ENCODE data around the gene LIMK1. TPM values are rescaled to one million over a fixed set of nuclear protein-coding genes. Genes with fewer than 3 reads are reported as not detected.
A peak's percentile ranks its signal among the peaks of the same experiment; 100 is the strongest.

LIMK1 gene
- total and polyA plus RNA-seq, 2 donors (not counting 3 experiments of a cell fraction or from before 2014, with no cell fraction given): 52.9 to 54.5 TPM

GRCh38 chr7:74141705-74142104 lies 58.1 kb downstream of the LIMK1 start:
- no peak overlapping the region for H3K4me2 ChIP-seq (ENCODE audit: insufficient read depth, low read length)
- no peak overlapping the region for H3K9ac ChIP-seq (replicated peaks; ENCODE audit: extremely low read depth, insufficient read depth, low read length)
- BruUV-seq (replicated peaks): no TSS peak
- DNase-seq (ENCODE audit: low read depth, low spot score) (peak; percentile 50), FAIRE-seq (peak; percentile 79)
- no peak overlapping the region for H2AFZ ChIP-seq (ENCODE audit: low read depth, low read length)
- ChIA-PET CTCF (interaction anchor here (0.7 to 1.7 kb wide), 8 partner anchors 10 to 562 kb away, joined by 3 to 7 read pairs (median 4); partner anchors contain the start of gene EIF4H), POLR2A (interaction anchor here (0.6 to 1.1 kb wide), 2 partner anchors 14 to 19 kb away, joined by 3 to 4 read pairs; no protein-coding TSS in a partner anchor)
- H4K20me1 ChIP-seq (replicated peaks; ENCODE audit: control insufficient read depth, extremely low read depth, insufficient read depth, low read length): no peaks in the 10 kb centered on the region
- H3K27ac ChIP-seq (ENCODE audit: insufficient read depth, low read depth, low read length): no peak overlapping the region
- H3K4me3 ChIP-seq (replicated peaks in 1 of 3; ENCODE audit: insufficient read depth in 1 of 3, low read depth in 1 of 3, low read length in 3 of 3): no peak overlapping the region
- TF ChIP-seq JUN (IDR thresholded peaks at IDR 0.05; ENCODE audit: borderline replicate concordance, insufficient read depth, insufficient read length, low read depth) (peak; percentile 42), MYC (IDR thresholded peaks at IDR 0.05; ENCODE audit: low read depth, low read length) (no peak), FOS (IDR thresholded peaks at IDR 0.05; ENCODE audit: borderline replicate concordance, insufficient read depth, low read length) (peak; percentile 56)
- H3K27me3 ChIP-seq (ENCODE audit: control insufficient read depth in 2 of 2, insufficient read depth in 2 of 2, low read length in 2 of 2): no peaks in the 10 kb centered on the region
- no peaks in the 10 kb centered on the region for H3K9me1 ChIP-seq (replicated peaks; ENCODE audit: control insufficient read depth, extremely low read depth, insufficient read depth, low read length)
- H3K79me2 ChIP-seq (ENCODE audit: control insufficient read depth, insufficient read depth, low read length): no peaks in the 10 kb centered on the region
- peaks cover 5% of the 10 kb centered on the region for H3K4me1 ChIP-seq (ENCODE audit: control insufficient read depth, extremely low read depth, insufficient read depth, low read length)
- dilution Hi-C loops (cut with MboI; ENCODE audit: extremely low pct_ligation_motif_present, low sequenced_read_pairs) (no loop called here), intact Hi-C loops (cut with micrococcal nuclease) (no loop called here)
- H3K9me3 ChIP-seq (replicated peaks; ENCODE audit: control insufficient read depth, insufficient read depth, low read length): no peaks in the 10 kb centered on the region
- H3K36me3 ChIP-seq (ENCODE audit: control insufficient read depth in 2 of 2, extremely low read depth in 1 of 2, insufficient read depth in 2 of 2, low read length in 2 of 2): no peaks in the 10 kb centered on the region

GRCh38 chr7:74143383-74143782 lies 59.8 kb downstream of the LIMK1 start:
- ChIA-PET CTCF (no interaction called here), POLR2A (no interaction called here)
- no peak overlapping the region for H3K4me3 ChIP-seq (replicated peaks in 1 of 3; ENCODE audit: insufficient read depth in 1 of 3, low read depth in 1 of 3, low read length in 3 of 3)
- H3K4me2 ChIP-seq (ENCODE audit: insufficient read depth, low read length): no peak overlapping the region
- H3K9me3 ChIP-seq (replicated peaks; ENCODE audit: control insufficient read depth, insufficient read depth, low read length): no peaks in the 10 kb centered on the region
- peaks cover 5% of the 10 kb centered on the region for H3K4me1 ChIP-seq (ENCODE audit: control insufficient read depth, extremely low read depth, insufficient read depth, low read length)
- H3K9me1 ChIP-seq (replicated peaks; ENCODE audit: control insufficient read depth, extremely low read depth, insufficient read depth, low read length): no peaks in the 10 kb centered on the region
- BruUV-seq (replicated peaks): no TSS peak
- TF ChIP-seq MYC (IDR thresholded peaks at IDR 0.05; ENCODE audit: low read depth, low read length): no peak
- no peak for TF ChIP-seq MAX (IDR thresholded peaks at IDR 0.05; ENCODE audit: insufficient read depth, insufficient read length)
- no peak for TF ChIP-seq JUN (IDR thresholded peaks at IDR 0.05; ENCODE audit: borderline replicate concordance, insufficient read depth, insufficient read length, low read depth)
- no peak for TF ChIP-seq FOS (IDR thresholded peaks at IDR 0.05; ENCODE audit: borderline replicate concordance, insufficient read depth, low read length)
- no peak for TF ChIP-seq CTCF (IDR thresholded peaks at IDR 0.05; ENCODE audit: extremely low read depth in 1 of 2, insufficient read depth in 1 of 2, low read depth in 1 of 2, low read length in 2 of 2)
- TF ChIP-seq POLR2AphosphoS5 (IDR thresholded peaks at IDR 0.05; ENCODE audit: insufficient read depth, low read depth, low read length): no peak
- no peak for TF ChIP-seq EZH2 (IDR thresholded peaks at IDR 0.05; ENCODE audit: borderline replicate concordance, low read depth, low read length, severe bottlenecking)
- no peak for TF ChIP-seq POLR2A (IDR thresholded peaks at IDR 0.05; ENCODE audit: low read depth, low read length)
- no peak for TF ChIP-seq GATA2 (IDR thresholded peaks at IDR 0.05; ENCODE audit: insufficient read depth, insufficient read length, low read depth, low read length)
- H2AFZ ChIP-seq (ENCODE audit: low read depth, low read length): no peak overlapping the region
- H3K36me3 ChIP-seq (ENCODE audit: control insufficient read depth in 2 of 2, extremely low read depth in 1 of 2, insufficient read depth in 2 of 2, low read length in 2 of 2): no peaks in the 10 kb centered on the region
- no peak overlapping the region for H3K27ac ChIP-seq (ENCODE audit: insufficient read depth, low read depth, low read length)
- H4K20me1 ChIP-seq (replicated peaks; ENCODE audit: control insufficient read depth, extremely low read depth, insufficient read depth, low read length): no peaks in the 10 kb centered on the region
- peak; percentile 35 for FAIRE-seq
- H3K79me2 ChIP-seq (ENCODE audit: control insufficient read depth, insufficient read depth, low read length): no peaks in the 10 kb centered on the region
- no peak overlapping the region for H3K9ac ChIP-seq (replicated peaks; ENCODE audit: extremely low read depth, insufficient read depth, low read length)
- dilution Hi-C loops (cut with MboI; ENCODE audit: extremely low pct_ligation_motif_present, low sequenced_read_pairs) (no loop called here), intact Hi-C loops (cut with micrococcal nuclease) (no loop called here)
- H3K27me3 ChIP-seq (ENCODE audit: control insufficient read depth in 2 of 2, insufficient read depth in 2 of 2, low read length in 2 of 2): no peaks in the 10 kb centered on the region
- peak; percentile 17 for DNase-seq (ENCODE audit: low read depth, low spot score)
